Stimulated activated naive CD4-positive, alpha-beta T cell treated with Interleukin-2 at 50 U/mL for 16 hours (primary cell): ENCODE data around the gene PDS5B.

ENCODE experiments used
- DNase-seq: peaks from one replicate; lab custom pipeline; 2025; lab: John Stamatoyannopoulos, UW

PDS5B gene

GRCh38 chr13:32590266-32590665 is 4.0 kb downstream of the PDS5B start:
- DNase-seq, result no peak

DNA sequence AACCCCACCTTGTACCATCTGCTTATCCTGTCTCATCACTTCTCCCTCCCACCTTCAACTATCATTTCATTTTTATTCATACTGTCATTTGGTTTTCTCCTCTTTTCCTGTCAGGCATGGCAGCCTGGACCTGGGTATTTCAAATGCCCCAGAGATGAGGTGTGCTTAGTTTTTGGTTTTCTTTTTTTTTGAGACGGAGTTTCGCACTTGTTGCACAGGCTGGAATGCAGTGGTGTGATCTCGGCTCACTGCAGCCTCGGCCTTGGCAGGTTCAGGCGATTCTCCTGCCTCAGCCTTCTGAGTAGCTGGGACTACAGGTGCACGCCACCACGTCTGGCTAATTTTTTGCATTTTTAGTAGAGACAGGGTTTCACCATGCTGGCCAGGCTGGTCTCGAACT is 5.8 kb downstream of the PDS5B start:
- no peak for DNase-seq

GRCh38 chr13:32594157-32594738 is 8.0 kb downstream of the PDS5B start:
- no peak for DNase-seq

GRCh38 chr13:32595306-32595705 is 9.1 kb downstream of the PDS5B start:
- DNase-seq, result no peak

- DNase-seq, result no peak
These were observed 14.6 kb downstream of the PDS5B start for GRCh38 chr13:32600890-32601289.

- DNase-seq, result no peak
These were observed 23.2 kb downstream of the PDS5B start for GRCh38 chr13:32609428-32609827.

DNA sequence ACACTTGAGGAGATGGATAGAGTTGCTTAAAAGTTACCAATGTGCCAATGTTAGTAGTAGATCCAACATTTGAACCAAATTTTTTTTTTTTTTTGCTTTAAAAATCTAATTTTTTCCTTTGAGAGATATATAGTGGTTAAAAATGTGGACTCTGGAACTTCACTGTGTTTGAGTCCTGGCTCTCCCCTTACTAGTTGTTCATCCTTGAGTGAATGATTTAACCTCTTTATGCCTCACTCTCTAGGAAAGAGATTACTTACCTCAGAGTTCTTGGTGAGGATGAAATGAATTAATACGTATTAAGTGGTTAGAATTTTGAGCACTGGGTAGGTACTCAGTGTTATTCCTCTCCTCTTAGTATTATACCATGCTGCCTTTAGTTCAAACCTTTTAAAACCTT is 24.3 kb downstream of the PDS5B start:
- DNase-seq, result no peak

GRCh38 chr13:32610977-32611376 is 24.7 kb downstream of the PDS5B start:
- no peak for DNase-seq

GRCh38 chr13:32616883-32617511 is 30.7 kb downstream of the PDS5B start:
- no peak for DNase-seq

GRCh38 chr13:32622827-32623226 is 36.6 kb downstream of the PDS5B start:
- peak; percentile 1 for DNase-seq

DNA sequence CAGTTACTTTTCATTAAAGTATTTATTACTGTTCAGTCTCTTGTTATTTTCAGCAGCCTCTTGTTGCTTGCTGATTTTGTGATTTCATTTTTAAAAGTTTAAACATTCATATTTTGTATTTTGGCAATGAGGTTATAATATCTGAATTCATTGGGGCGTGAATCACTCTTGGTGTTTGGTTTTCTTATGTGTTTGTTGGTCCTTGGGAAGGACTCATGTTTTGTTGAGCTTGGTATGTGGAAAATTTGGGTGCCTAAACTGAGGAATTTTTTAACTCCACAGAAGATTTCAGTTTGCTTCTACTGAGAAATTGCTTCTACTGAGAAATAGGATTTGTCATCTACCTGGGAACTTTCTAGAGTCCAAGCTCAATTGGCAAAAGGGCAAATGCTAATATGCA is 38.2 kb downstream of the PDS5B start:
- DNase-seq, result no peak

DNA sequence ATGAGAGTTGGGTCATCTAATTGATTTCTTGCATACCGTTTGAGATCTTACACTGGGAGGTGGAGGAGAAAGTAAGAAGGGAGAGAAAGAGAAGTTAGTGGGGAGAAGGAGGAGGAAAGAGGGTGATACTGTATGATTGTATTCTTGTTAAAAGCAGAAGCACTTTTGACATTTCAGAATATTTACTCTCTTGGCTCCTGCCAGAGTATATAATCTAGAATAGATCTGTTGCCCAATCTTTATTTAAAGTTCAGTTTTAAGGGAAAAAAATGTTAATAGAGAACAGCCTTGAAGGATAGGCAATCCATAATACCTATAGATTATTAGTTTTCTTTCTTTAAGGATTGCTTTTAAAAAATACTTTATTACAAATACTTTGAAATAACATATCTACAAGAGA is 41.5 kb downstream of the PDS5B start:
- no peak for DNase-seq

- DNase-seq, result no peak
These were observed 43.1 kb downstream of the PDS5B start for GRCh38 chr13:32629313-32629712.

DNA sequence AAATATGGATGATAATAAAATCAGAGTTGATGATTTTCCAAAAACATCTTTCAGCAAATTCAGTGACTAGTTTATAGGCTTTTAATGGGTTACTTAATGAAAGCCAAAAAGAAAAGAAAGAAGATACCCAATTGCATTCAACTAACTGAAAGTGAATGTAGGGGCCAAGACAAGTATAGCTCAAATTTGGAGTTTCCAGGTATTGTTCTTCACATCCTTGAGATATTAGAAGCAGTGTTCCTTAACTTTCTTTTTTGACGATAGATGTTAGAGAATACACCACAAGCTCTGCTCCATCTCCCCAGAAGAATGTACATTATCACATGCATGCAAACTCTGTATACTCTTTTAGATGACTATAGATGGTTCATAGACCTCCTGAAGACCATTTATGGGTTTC is 43.6 kb downstream of the PDS5B start:
- no peak for DNase-seq

GRCh38 chr13:32632343-32632909 is 46.2 kb downstream of the PDS5B start:
- no peak for DNase-seq

- no peak for DNase-seq
These were observed 50.5 kb downstream of the PDS5B start for GRCh38 chr13:32636711-32637110.

DNA sequence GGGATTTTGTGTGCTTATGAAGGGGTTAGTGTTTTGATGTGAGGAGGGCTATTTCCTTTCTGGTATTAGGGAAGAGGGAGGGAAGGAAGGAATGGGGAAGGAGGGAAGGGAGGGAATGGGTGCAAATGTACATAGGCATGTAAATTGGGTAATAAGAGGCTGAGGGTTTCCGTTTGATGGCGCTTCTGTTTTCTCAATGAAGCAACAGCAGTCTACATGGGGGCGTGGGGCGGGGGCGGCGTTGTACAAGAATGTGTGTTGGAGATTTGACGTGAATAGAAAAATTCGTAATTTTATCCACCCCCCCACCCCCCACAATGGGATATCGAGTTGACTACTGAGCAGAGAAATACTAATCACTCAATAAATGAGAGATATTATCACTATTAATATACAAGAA is 52.5 kb downstream of the PDS5B start:
- DNase-seq, result peak; percentile 50

DNA sequence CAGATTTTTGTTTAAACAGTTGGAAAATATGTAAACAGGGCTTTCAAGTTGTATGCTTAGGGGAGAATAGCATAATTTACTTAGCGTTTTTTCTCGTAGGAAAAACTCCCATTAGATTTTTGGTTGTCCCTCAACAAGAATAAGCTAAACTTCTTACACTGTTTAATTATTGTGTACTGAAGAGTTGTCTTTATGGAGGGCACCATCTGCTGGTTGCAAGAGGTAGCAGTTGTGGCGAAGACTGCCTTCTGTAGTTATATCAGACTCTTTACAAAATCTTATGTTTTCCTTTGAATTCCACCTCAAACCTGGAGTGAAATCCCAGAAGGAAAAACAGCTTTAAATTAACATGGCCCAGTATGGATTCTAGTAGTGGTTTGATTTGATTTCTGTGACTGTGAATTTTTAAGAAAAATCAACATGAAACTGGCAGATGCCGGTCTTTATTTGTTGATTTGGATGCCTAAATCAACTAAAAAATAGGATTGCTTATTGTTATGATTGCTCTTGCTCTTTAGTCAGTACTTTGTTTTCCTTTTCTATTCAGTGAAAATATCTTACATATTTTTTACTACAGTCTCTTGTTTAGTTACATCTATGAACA is 53.4 kb downstream of the PDS5B start:
- DNase-seq, result peak; percentile 41

DNA sequence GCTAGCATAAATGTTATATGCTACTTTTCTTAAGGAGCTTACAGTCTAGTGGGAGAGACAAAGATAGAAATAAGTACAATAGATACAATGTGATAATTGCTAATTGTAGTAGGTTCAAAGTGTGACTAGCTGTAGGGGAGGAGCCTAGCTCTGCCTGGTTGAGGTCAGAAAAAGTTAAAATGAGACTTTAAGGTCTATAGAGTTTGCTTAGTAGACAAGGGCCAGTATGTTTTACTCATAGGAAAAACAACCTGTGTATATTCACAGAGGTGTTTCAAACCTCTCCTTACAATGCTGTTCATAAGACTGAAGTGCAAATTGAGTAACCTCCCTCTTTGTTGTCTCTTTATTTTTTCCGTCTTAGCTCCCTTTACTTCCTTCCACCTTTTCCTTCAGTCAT is 56.1 kb downstream of the PDS5B start:
- DNase-seq, result no peak

GRCh38 chr13:32642858-32643257 is 56.6 kb downstream of the PDS5B start:
- no peak for DNase-seq

DNA sequence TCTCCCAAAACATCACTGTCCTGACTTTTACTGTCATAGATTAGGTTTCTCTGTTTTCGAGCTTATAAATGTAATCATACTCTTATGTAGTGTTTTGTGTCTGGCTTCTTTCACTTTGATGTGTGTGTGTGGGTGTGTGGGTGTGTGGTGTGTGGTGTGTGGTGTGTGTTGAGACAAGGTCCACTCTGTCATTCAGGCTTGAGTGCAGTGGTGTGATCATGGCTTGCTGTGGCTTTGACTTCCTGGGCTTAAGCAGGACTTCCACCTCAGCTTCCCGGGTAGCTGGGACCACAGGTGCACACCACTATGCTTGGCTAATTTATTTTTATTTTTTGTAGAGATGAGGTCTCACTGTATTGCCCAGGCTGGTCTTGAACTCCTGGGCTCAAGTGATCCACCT is 59.6 kb downstream of the PDS5B start:
- DNase-seq, result peak; percentile 25

DNA sequence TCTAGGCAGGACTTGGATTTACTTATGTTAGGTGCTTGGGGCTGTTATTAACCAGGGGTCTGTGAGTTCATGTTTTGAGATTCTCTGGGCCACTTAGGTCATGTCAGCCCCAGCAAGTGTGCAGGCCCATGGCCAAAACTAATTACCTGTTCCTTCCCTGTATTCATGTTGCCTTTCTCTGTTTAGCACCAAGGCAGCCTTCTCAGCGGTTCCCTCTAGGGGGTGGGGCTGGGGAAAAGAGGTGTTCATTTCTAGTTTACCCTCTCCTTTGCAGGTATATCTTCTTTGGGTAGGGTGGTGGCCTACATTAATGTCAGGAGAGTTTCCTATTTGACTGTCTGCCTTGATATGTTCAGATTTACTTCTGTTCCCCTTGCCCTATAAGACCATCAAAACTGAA is 61.7 kb downstream of the PDS5B start:
- DNase-seq, result no peak

- DNase-seq, result peak; percentile 55
These were observed 64.6 kb downstream of the PDS5B start for GRCh38 chr13:32650705-32651311.
